ENCODE measurements around the gene GOLGB1.
"Not testable (repeated sequence)": the region's sequence is repeated elsewhere in the genome, so short reads cannot be mapped to it uniquely, and the experiment has no call there.

Gene GOLGB1, protein sequence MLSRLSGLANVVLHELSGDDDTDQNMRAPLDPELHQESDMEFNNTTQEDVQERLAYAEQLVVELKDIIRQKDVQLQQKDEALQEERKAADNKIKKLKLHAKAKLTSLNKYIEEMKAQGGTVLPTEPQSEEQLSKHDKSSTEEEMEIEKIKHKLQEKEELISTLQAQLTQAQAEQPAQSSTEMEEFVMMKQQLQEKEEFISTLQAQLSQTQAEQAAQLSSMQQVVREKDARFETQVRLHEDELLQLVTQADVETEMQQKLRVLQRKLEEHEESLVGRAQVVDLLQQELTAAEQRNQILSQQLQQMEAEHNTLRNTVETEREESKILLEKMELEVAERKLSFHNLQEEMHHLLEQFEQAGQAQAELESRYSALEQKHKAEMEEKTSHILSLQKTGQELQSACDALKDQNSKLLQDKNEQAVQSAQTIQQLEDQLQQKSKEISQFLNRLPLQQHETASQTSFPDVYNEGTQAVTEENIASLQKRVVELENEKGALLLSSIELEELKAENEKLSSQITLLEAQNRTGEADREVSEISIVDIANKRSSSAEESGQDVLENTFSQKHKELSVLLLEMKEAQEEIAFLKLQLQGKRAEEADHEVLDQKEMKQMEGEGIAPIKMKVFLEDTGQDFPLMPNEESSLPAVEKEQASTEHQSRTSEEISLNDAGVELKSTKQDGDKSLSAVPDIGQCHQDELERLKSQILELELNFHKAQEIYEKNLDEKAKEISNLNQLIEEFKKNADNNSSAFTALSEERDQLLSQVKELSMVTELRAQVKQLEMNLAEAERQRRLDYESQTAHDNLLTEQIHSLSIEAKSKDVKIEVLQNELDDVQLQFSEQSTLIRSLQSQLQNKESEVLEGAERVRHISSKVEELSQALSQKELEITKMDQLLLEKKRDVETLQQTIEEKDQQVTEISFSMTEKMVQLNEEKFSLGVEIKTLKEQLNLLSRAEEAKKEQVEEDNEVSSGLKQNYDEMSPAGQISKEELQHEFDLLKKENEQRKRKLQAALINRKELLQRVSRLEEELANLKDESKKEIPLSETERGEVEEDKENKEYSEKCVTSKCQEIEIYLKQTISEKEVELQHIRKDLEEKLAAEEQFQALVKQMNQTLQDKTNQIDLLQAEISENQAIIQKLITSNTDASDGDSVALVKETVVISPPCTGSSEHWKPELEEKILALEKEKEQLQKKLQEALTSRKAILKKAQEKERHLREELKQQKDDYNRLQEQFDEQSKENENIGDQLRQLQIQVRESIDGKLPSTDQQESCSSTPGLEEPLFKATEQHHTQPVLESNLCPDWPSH (N-terminal part only)

GRCh38 chr3:121749276-121750086 lies at the start of gene GOLGB1:
TSS of gene GOLGB1 (minus strand) at chr3:121749741. CDS start at chr3:121730971, 18,770 bp downstream.
- DNase-seq (peak; percentile 91), ATAC-seq (peak; percentile 98)

- DNase-seq (no peak), ATAC-seq (no peak)
These were observed 47.4 kb upstream of the GOLGB1 start for GRCh38 chr3:121796970-121797369.

DNA sequence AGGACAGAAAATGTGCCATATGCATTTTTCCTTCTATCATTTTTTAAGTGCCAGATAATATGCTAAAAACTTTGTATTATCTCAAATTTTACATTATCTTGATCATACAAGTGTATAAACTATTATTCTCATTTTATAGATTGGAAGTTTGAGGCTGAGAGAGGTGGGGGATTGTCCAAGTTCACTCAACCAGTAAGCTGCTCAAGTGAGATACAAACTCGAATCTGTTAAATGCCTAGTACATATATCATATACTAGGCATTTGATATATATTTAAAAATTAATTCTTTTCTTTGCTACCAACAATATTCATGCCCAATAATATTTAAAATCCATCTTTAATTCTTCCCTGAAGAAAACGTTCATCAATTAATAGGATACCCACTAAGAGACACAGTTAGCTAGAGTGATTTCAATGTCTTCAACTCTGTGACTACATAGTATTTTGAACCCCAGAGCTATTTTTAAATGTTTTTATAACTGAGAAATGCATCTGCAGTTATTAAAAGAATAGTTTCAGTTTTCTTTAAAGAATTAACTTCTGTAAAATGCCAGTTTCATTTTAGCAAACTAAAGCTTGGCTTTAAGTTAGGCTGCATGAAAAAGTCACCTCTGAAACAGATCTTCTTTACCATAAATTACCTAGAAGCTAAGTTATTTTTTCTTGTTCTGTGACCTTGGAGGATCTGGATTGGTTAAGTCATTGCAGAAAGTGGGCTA lies 44.9 kb upstream of the GOLGB1 start:
- no peak for DNase-seq
- no peak for ATAC-seq

- DNase-seq (no peak), ATAC-seq (no peak)
These were observed 43.5 kb upstream of the GOLGB1 start for GRCh38 chr3:121793078-121793477.

- no peak for ATAC-seq
- no peak for DNase-seq
These were observed 36.9 kb upstream of the GOLGB1 start for GRCh38 chr3:121786485-121786884.

DNA sequence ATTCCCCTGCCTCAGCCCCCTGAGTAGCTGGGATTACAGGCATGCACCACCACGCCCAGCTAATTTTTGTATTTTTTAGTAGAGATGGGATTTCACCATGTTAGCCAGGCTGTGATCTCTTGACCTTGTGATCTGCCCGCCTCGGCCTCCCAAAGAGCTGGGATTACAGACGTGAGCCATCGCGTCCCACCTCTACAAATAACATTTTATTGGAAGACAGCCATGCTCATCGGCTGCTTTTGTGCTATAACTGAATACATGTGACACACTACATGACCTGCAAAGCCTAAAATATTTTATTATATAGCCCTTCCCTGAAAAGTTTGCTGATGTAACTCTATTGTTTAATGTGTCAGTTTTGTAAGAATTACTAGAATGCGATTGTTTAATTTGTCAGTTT lies 33.2 kb upstream of the GOLGB1 start:
- DNase-seq, ATAC-seq: not testable (repeated sequence)

DNA sequence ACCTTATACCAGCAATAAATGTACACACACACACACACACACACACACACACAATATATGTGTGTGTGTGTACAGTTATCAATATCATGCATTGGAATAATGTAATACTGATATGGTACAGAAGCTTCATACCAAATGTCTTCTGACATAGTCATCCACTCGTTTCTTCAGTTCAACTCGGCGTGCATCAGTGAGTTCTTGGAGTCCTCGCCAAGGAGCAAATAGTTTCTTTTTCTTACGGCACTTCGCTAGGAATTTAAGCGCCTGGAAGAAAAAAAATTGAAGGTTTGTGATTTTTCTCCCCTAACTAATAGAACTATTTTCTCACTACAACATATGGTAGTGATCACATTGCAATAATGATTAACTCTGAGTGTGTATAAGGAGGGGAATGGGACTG lies 32.1 kb upstream of the GOLGB1 start:
- DNase-seq (no peak), ATAC-seq (no peak)

- DNase-seq: not testable (repeated sequence)
These were observed 25.6 kb upstream of the GOLGB1 start for GRCh38 chr3:121775095-121775494.

GRCh38 chr3:121769246-121769645 lies 19.7 kb upstream of the GOLGB1 start:
- ATAC-seq: no peak

More at GRCh38 chr3:121775095-121775494, 25.6 kb upstream of the GOLGB1 start:
- ATAC-seq: not testable (repeated sequence)

DNA sequence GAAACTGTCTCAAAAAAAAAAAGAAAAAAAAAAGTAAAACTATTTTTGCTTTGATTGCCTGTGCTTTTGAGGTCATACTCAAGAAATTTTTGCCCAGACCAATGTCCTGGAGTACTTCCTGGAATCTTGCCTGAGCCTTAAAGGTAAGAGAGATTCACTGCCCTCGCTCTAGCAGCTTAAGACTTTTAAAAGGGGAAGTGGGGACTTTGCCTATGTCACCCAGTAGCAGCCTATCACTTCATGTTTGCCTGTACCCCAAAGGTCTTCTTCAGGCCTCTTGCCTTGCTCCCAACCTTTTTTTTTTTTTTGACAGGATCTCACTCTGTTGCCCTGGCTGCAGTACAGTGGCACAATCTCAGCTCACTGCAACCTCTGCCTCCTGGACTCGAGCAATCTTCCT lies 18.9 kb upstream of the GOLGB1 start:
- no peak for ATAC-seq
- DNase-seq: no peak

More at GRCh38 chr3:121769246-121769645, 19.7 kb upstream of the GOLGB1 start:
- DNase-seq: no peak

DNA sequence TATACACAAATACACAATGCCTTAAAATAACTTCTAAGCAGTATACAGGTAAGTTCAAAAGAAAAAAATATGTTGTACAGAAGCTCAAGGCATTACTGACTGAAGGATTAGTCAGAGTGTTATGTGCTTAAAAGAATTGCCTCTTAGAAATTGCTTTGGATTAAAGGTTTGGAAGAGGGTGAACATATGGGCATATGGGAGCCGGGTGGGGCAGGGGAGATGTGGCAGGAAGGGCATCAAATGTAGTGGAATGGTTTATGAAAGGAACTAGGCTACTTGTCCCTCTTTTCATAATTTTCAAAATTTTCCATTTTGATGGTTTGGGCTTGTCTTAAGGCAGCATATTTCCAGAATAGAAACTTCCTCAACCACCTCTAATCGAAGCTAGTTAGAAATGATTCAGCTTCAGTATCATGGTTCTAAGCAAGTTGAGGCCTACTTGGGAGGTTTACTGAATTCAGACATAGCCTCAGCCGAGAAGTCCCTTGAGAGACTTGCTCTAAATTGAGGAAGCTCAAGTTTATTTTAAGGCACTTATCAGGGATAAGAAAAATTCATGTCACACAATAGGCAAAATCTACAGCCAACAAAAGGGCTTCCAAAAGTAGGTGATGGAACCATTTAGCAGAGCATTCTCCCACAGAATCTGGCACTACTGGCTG lies 10.1 kb upstream of the GOLGB1 start:
- no peak for ATAC-seq

DNA sequence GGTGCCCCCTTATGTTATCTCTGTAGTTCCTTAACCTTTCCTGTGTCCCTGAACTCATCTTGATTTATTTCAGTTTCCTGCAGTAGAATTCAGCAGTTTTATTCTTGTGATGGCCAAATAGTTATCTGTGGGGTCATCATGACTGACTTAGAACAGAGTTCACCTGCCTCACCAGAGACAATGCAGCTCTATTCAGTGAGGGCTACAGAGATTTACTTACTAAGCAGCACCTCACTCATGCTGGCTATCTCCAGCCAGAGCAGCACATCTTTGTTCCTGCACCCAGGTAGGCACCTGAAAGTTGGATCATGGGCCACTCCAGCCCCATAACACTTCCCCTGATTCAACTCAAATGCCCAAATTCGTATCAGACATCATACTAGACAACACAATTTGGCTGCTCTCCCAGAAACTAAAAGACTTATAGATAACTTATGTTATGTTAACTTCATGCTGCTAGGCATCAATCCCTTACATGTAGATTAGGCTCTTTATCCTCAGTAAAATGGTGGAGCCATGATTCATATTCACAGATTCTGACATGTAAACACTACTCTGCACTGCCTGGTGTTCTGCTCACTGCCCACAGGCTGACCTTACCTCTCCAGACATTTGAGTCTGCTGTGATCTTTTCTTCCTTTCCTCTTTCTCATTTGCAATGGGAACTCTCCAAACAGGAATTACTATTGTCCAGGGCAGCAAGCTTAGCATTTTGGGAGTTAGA lies 9.3 kb upstream of the GOLGB1 start:
- no peak for ATAC-seq
- DNase-seq: no peak

More for the DNA sequence above, 10.1 kb upstream of the GOLGB1 start:
- no peak for DNase-seq

DNA sequence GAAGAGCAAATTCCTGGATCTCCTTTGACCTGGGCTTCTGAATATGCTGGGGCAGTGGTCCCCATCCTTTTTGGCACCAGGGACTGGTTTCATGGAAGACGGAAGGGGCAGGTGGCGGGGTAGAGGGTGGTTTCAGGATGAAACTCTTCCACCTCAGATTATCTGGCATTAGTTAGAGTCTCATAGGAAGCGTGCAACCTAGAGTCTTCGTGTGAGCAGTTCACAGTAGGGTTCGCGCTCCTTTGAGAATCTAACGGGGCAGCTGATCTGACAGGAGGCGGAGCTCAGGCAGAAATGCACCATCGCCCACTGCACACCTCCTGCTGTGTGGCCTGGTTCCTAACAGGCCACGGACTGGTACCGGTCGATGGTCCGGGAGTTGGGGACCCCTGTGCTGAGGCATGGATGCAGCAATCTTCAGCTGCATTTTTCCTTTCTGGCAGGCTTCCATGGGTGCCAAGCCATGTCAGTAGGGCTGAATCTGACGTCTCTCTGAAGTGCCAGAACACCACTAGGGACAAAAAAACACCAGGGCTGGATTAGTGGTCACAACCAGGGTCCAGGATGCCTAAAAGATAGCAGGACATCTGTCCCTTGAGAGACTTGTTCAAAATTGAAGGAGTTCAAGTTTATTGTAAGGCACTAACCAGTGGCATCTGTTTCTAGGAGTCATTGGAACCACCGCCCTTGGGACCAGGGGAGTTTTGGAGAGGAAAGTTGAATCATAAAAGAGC lies 8.4 kb upstream of the GOLGB1 start:
- ATAC-seq: no peak
- DNase-seq: no peak

GRCh38 chr3:121757087-121757811 lies 7.7 kb upstream of the GOLGB1 start:
- ATAC-seq: no peak
- DNase-seq: no peak

GRCh38 chr3:121752772-121753171 lies 3.2 kb upstream of the GOLGB1 start:
- DNase-seq: no peak
- ATAC-seq: no peak

DNA sequence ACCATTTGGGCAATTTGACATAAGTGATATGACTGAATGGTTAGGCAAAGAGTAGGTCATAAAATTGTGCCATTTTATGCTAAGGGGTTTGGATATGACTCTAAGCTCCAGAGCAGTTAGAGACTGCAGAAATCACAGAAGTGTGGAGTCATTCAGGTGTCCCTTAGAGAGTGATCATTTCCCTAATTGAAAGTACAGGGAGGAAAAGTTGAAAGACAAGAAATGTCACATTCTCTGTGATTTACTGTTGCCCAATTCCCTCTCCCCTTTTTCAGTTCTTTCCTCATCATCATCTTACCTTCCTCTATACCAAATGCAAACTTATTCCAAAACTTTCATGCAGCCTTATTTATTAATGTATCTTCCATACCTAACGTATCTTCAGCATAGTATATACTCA lies 2.7 kb upstream of the GOLGB1 start:
- ATAC-seq: no peak
- no peak for DNase-seq

DNA sequence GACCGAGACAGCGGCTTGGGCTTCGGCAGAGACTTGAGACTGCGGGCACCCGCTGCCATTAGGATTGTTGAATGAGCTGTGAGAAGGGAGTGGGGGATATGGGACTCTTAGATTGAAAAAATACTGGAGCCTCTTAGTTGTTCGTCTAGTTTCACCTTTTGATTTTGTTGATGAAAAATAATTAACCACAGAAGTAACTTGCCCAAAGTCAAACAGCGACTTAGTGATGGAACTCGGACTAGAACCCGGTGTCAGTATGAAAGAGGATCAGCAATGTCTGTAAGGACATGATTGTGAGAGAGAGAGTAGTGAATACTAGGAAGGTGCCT lies 510 bp upstream of the GOLGB1 start:
- ATAC-seq: no peak
- DNase-seq: no peak

DNA sequence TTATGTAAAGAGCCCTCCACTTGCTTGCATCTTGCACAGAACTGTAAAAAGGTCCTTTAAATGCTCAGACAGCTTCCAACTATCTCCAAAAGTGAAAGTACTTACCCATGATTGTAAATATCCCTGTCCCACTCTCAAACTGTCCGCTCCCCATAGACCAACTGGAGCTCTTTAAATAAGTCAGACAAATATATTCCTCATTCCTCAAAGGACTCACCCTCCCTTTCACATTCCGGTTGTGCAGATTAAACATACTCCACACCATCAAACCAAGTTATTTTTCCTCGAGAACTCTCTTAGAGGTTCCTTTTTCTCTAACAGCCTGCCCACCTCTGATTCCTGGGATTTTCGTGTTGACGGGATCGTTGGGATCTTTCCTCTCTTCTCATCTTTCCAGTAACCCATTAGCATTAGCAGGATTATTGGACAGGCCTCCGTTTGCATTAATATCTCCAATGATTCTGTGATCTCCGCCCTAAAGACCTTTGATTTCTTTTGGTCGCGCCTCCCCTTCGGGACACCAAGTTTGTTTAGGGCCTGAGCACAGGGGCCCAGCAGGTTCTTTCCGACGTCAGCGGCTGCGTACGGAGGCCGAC lies 763 bp downstream of the GOLGB1 start:
- DNase-seq: no peak
- ATAC-seq: no peak

All from stimulated activated naive CD8-positive, alpha-beta T cell treated with anti-CD3 and anti-CD28 coated beads, Interleukin-15, Interleukin-2, amounts not matched to agents 100 U/mL and 50 U/mL, for 24 hours (primary cell).